NCI-H2171 treated with DMSO at 0.1 percent for 48 hours (cell line): ENCODE results near the gene MYD88.
"Not testable (repeated sequence)": the region's sequence is repeated elsewhere in the genome, so short reads cannot be mapped to it uniquely, and the experiment has no call there.

Experiments
- DNase-seq: peaks from one replicate; lab custom pipeline; 2025; lab: John Stamatoyannopoulos, UW

The MYD88 gene

DNA sequence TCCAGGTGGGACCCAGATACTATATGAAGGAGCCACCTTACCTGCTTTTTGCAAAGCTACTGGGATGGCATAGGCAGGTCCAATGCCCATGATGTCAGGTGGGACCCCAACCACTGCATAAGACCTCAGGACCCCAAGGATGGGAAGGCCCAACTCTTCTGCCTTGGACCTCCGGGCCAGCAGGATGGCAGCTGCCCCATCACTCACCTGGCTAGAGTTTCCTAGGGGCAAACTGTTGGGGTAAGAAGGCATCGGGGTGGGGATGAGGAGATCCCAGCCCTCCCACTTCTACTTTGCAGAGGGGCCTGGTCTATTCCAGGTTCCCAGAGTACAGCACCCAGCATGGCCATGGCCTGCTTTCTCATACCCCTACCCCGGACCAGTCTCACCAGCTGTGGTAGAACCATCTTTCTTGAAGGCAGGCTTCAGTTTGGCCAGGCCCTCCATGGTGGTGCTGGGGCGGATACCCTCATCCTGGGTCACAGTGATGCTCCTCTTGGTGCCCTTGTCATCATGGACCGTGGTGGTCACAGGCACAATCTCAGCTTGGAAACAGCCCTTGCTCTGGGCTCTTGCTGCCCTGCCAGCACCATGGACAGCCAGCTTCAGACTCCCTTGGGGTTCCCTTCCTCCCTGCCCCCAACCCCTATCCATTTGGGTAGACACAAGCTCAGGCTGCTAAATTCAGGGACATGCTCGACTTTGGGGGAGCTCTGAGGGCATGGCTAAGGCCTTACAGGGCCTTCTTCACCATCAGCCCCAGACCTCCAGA is 12.2 kb upstream of the MYD88 start:
- DNase-seq, result no peak

DNA sequence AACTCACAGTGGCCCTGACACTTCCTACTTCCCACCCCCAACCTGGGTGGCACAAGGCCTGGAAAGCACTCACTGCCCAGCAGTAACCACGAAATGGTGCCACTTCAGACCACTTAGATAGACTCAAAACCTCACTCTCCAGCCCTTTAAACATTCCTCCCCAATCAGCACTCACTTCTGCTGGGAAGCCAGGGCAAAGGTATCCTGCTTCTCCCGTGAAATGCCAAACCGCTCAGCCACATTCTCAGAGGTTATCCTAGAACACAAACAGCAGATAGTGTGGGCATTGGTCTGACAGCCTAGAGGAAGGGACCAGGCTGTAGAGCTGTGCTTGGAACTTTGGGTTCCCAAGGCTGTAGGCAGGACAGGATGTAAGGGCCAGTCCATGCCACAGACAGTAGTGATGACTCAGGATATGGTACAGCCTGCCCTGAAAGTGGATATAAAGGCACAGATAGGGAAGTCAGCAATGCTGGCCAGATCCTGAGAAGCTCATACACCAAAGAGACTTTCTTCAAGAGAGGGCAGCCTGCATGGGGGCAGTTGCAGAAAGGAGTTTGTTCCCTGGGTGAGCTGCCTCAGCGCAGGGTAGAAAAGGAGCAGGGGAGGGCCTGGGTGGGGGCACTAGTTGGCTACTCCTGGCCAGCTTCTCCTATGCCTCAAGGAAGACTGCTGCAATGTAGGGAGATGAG is 10.7 kb upstream of the MYD88 start:
- DNase-seq, result no peak

DNA sequence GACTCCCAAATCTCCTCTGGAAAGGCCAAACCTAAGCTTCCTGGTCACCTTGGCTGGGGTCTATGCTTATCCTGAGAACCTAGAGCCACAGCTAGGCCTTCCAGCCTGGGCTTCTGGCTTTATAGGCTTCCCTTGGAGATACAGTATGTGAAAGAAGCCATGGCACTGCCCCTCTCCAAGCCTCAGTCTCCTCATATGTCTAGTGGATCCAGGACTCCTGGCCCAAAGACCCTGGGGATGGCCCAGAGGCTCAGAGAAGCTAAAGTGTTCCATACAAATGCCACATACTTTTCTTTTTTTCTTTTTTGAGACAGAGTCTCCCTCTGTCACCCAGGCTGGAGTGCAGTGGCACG is 10.2 kb upstream of the MYD88 start:
- no peak for DNase-seq

DNA sequence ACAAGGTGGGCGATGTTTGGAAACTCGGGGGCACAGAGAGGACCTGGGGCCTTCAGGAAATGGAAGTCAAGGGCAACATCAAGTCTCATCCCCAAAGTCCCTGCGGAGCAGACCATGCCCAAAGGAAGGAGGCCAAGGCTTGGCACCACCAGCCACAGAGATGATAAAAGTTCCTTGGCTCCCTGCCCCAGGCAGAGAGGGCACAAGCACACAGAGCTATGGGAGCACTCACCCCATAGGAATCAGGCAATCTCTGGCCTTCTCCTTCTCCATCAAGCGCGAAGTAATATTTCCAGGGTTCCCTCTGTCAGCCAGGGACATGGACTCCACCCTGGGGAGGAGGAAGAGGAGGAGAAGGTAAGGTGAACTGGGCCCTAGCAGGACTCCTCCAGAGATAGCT is 9.4 kb upstream of the MYD88 start:
- DNase-seq, result no peak

DNA sequence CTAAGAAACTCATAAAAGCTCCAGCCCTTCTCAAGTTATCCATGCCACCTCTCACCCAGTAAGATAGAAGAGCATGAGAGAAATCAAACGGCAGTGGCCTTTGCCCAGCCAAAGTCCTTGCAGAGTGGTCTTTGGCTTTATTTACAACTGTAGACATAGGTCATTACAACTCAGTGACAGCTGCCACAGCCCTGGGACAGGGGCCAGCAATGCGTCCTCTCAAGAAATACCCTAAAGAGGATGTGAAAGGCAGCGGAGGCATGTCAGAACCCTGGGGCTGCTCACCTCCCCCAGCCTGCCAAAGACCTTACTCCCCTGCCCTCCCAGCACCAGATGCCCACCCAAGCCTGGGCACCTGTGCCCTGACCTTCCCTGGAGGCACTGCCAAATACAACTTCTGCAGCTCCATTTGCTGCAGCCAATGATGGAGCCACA is 7.8 kb upstream of the MYD88 start:
- DNase-seq, result no peak

DNA sequence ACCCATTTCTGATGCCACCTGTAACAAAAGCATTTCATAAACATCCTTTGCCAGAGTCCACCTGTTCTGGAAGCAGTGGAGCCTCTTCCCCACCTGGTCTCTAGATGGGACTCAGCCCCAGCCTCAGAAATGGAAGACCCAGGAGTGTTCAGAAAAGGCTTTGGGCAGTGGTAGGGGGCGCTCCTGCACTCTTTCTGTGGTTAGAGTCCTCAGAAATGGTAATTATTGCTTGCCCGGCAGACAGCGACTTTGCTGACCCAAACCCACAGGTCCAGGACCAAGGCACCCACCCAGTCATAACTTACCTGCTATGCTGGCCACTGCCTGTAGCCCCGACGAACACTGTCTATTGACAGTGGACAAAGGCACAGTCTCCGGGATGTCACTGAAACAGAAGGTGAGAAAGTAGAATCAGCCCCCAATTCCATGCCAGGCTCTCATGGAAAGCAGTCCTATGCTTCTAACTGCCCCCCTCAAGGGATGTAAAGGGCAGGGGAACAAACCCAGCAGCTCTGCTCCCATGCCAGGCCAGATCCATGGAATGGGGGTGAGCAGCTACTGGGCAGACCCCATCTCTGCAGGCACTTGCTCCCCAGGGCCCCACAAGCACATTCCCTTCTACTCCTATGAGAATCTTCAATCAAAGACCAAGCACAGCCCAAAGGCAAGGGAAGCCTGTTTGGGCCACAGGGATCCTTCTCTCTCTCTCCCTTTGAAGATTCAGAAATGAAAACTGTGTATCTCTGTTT is 6.7 kb upstream of the MYD88 start:
- DNase-seq, result no peak

DNA sequence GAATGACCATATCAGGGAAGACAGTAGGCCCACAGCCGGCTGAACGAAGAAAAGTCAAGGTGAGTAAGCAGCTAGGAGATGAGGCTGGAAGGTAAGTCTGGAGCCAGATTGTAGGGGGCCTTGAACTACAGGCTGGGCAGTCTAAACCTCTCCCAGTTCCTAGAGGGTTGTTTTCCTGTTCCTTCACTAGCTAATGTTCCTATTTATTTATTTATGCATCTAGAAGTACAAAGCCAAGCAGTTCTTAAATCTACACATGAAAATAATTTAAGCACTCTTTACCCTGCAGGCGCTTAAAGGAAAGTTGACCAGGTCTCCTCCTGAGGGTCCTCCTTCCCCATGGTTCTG is 5.3 kb upstream of the MYD88 start:
- DNase-seq, result no peak

DNA sequence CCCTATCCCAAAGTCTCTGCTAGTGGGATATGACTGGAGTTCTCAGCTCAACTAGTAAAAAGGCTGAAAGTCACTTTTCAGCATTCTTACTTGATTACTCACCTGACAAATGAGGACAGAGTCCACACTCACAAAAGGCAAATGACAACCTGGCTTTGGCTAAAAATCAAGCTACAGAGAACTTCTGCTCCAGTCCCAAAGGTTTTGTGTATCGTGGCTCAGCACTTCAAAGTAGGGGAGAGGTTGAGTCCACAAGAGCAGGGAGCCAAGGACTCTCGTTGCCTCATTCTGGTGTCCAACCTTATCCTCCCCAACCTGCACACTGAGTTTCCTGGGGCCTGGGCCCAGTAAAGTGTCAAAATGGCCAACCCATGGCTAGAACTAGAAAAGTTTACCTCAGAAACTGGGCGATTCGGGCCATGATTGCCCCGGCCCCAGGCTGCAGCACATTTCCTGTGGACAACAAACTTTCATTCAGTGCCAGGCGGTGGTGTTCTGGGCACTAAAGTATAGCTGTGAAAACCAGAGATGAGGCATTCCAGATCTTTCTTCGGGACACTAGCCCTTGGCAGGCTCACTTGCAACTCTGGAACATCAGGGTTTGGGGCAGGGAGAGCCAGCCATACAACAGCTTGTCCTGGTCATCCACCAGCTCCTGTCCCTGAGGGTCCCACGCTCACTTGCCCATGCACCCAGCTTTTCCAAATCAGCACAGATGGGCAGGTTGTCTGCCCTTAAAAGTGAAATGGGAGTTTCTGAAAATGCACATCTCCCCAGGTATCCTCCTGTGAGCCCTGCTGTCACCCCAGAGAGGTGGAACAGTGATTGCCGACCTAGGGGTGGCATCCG is 4.7 kb upstream of the MYD88 start:
- no peak for DNase-seq

DNA sequence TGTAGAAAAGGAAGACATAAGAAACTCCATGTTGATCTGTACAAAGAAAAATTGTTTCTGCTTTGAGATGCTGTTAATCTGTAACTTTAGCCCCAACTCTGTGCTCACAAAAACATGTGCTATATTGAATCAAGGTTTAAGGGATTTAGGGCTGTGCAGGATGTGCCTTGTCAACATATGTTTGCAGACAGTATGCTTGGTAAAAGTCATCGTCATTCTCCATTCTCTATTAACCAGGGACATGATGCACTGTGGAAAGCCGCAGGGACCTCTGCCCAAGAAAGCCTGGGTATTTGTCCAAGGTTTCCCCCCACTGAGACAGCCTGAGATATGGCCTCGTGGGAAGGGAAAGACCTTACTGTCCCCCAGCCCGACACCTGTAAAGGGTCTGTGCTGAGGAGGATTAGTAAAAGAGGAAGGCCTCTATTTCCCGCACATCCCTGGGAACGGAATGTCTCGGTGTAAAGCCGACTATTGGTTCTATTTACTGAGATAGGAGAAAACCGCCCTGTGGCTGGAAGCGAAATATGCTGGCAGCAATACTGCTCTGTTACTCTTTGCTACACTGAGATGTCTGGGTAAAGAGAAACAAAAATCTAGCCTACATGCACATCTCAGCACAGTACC is 3.8 kb upstream of the MYD88 start:
- DNase-seq, result not testable (repeated sequence)

DNA sequence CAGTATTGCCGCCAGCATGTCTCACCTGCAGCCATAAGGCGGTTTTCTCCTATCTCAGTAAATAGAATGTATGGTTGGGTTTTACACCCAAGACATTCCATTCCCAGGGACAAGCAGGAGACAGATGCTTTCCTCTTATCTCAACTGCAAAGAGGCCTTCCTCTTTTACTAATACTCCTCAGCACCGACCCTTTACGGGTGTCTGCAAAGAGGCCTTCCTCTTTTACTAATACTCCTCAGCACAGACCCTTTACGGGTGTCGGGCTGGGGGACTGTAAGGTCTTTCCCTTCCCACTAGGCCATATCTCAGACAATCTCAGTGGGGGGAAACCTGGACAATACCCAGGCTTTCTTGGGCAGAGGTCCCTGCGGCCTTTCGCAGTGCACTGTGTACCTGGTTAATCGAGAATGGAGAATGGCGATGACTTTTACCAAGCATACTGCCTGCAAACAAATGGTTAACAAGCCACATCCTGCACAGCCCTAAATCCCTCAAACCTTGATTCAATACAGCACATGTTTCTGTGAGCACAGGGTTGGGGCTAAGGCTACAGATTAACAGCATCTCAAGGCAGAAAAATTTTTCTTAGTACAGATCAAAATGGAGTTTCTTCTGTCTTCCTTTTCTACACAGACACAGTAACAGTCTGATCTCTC is 2.7 kb upstream of the MYD88 start:
- not testable (repeated sequence) for DNase-seq

DNA sequence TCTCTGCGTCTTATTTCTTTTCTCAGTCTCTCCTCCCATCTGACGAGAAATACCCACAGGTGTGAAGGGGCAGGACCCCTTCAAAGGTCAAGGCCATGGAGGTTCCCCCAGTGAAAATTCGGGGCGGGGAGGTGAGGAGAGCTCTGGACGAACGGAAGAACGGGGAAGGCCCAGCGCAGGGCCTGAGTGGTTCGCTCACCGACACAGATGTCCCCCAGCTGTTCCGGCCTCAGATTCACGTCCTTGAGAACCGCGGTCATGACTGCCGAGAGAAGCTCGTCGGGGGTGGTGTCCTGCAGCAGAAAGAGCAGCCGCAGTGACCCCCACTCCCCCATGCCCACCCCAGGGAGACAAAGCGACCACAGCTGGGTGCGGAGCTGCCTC is 2.1 kb upstream of the MYD88 start:
- no peak for DNase-seq

DNA sequence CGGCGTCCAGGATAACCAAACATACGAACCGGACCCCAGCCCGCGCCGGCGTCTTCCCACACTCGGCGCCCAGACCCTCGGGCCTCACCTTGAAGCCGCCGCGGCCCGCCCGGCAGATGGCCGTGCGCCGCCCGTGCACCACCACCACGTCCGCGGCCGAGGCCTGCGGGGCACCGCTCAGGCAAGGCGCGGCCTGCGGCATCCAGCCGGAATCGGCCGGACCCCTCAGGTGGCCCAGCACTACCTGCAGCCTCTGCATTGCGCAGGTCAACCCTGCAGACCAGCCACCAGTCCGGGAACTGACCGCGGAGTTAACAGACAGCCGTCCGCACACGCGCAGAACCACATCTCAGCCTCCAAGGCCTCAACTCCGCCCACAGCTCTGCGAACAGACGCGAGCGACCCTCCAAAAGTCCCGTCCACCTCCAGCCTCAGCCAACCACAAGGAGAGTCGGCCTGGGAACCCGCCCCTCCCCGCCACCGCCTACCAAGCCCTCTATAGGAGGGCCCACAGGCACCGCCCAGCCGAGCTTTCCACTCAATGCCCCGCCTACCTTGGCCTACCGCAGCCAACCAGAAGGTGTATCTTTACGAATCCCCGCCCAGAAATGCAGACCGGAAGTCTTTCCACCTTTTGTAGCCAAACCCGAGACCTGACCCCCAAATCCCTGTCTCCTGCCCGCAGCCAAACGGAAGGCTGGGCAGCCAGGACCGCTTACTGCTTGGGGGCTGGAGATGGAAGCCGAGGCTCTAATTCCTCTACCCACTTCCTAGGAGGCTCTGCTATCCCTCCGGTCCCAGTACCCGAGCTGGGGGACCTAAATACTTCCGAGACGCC is 1.5 kb upstream of the MYD88 start, which contains the start of gene ACAA1:
ACAA1 (minus strand) TSS at position 351 of the 838 bp plus-strand sequence; CDS start at position 259, 92 bp downstream.
- peak; percentile 95 for DNase-seq

DNA sequence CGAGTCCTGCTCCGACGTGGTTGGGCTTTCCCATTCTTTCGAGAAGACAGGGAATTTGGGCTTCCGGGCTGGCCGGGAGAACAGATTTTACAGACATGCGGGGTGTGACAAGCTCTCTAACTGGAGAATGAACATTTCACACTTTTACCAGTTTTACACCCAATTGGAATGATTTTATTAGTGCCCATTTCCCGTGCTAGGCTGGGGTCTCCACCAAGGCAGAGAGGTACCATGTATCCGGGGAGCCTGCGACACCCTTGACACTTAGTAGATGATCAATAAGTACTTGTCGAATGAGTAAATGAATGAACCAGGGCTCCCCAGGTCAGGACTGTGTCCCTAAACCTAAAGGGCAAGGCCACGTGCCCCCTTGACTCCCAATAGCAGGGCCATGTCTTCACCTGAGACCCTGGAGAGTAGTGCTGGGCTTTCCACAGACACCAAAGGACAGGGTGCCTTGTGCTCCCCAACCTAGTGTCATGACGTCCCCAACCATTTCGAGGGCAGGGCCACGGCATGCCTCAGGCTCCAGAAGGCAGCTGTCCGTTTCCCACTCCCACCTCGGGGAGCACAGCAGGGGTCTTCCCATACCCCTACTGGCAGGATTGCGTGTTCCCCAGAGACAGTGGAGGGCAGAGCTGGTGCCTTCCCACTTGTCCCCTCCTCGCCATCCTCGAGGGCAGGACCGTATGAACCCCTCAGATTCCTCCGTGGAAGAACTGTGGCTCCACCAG is 679 bp upstream of the MYD88 start:
- DNase-seq, result peak; percentile 37

DNA sequence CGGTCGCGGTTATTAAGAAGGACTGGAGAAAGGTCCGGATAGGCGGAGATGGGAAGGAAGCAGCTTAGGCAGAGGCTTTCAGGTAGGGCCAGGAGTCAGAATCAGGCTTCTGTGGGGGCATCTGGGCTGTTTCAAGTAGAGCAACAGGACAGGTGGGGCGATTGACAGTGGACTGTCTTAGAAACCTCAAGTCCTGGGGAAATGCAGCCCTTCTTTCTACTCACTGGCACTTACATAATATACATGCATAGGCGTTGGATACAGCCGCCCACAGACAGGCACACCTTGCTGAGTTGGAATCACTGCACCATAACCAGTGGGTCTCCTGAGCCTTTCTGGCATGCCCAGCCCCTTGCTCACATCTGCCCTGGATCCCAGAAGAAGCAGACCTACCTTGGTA is 730 bp downstream of the MYD88 start:
- DNase-seq, result no peak

DNA sequence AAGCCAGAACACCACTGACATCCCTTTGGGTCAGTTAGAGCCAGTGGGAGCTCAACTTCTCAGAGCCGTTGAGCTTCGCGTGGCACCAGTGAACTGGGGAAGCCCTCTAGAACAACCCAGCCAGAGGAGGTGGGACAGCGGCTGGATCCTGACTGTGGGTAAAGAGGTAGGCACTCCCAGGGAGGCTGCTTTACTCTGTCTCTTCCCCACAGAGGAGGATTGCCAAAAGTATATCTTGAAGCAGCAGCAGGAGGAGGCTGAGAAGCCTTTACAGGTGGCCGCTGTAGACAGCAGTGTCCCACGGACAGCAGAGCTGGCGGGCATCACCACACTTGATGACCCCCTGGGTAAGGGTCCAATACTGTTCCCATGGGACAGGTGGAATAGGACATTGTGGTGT is 1.2 kb downstream of the MYD88 start:
- no peak for DNase-seq

DNA sequence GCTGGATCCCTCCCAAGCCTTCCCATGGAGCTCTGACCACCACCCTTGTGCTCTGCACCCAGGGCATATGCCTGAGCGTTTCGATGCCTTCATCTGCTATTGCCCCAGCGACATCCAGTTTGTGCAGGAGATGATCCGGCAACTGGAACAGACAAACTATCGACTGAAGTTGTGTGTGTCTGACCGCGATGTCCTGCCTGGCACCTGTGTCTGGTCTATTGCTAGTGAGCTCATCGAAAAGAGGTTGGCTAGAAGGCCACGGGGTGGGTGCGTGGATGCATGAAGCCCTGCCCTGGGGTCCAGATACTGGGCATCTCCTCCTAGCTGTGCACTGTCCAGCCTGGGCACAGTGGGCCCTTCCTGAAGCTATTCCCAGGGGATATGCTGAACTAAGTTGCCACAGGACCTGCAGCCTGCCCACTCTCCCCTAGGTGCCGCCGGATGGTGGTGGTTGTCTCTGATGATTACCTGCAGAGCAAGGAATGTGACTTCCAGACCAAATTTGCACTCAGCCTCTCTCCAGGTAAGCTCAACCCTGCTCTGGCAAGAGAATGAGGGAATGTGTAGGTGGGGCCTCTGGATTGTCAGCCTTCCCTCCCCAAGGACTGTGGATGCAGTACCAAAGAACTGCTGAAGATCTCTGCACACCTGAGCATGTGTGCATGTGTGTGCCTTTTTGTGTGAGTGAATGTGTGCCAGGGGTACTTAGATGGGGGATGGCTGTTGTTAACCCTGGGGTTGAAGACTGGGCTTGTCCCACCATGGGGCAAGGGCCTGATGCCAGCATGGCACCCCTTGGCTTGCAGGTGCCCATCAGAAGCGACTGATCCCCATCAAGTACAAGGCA is 2.1 kb downstream of the MYD88 start:
- DNase-seq, result no peak

DNA sequence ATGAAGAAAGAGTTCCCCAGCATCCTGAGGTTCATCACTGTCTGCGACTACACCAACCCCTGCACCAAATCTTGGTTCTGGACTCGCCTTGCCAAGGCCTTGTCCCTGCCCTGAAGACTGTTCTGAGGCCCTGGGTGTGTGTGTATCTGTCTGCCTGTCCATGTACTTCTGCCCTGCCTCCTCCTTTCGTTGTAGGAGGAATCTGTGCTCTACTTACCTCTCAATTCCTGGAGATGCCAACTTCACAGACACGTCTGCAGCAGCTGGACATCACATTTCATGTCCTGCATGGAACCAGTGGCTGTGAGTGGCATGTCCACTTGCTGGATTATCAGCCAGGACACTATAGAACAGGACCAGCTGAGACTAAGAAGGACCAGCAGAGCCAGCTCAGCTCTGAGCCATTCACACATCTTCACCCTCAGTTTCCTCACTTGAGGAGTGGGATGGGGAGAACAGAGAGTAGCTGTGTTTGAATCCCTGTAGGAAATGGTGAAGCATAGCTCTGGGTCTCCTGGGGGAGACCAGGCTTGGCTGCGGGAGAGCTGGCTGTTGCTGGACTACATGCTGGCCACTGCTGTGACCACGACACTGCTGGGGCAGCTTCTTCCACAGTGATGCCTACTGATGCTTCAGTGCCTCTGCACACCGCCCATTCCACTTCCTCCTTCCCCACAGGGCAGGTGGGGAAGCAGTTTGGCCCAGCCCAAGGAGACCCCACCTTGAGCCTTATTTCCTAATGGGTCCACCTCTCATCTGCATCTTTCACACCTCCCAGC is 2.9 kb downstream of the MYD88 start:
- no peak for DNase-seq

DNA sequence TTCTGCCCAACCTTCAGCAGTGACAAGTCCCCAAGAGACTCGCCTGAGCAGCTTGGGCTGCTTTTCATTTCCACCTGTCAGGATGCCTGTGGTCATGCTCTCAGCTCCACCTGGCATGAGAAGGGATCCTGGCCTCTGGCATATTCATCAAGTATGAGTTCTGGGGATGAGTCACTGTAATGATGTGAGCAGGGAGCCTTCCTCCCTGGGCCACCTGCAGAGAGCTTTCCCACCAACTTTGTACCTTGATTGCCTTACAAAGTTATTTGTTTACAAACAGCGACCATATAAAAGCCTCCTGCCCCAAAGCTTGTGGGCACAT is 3.5 kb downstream of the MYD88 start:
- no peak for DNase-seq
